GM12873 (cell line): ENCODE results near the gene MYPOP.
A peak's percentile ranks its signal among the peaks of the same experiment; 100 is the strongest.

Experiments
- TF ChIP-seq, protein P1 (sequence below): IDR thresholded peaks from 2 replicates; pipeline ENCODE4 v1.5.1; 2012; ENCODE audit warnings: low read depth, mild to moderate bottlenecking, moderate library complexity, low read length, control low read depth; ENCODE audit not compliant: insufficient read depth; ENCODE audit errors: missing control alignments

The MYPOP gene

DNA sequence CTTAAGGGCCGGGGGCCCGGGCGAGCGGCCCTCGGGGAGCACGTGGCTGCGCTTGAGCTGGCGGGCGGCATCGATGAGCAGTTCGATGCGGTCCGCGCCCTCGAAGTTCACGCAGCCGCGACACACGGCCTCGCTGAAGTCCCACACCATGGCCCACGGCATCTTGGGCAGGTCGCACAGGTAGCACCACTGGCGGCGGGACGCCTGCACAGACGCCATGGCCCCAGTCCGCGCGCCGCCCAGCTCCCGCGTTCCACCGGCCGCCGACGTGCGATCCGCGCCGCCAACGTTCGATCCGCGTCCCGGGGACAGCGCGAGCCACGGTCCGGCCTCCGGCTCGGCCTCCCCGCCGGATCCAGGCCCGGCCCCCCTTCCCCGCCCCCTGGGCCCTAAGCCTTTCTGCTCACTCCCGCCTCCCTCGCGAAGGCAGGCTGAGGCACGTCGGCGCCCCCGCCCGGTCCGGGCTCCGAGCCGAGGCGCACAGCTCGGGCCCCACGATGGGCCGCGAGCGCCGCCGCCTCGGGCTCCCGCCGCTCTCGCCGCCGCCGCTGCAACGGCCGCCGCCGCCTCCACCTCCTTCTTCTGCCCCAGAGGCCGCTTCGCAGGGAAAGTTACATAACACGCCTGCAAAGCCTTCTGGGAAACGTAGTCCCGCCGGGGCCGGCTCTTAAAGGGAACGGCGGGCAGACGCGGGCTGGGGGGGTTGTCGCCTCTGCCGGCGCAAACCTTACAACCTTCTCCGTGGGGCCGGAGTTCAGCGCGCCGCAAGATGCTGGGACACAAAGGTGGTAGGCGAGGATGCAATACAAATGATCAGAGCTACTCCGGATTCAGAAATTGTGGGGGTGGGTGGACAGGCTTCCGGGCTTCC lies 16.6 kb downstream of the MYPOP start, which contains the start of gene IRF2BP1:
IRF2BP1 (minus strand) TSS at position 586 of the 871 bp plus-strand sequence; CDS start at position 219, 367 bp downstream.
- TF ChIP-seq, protein P1, sequence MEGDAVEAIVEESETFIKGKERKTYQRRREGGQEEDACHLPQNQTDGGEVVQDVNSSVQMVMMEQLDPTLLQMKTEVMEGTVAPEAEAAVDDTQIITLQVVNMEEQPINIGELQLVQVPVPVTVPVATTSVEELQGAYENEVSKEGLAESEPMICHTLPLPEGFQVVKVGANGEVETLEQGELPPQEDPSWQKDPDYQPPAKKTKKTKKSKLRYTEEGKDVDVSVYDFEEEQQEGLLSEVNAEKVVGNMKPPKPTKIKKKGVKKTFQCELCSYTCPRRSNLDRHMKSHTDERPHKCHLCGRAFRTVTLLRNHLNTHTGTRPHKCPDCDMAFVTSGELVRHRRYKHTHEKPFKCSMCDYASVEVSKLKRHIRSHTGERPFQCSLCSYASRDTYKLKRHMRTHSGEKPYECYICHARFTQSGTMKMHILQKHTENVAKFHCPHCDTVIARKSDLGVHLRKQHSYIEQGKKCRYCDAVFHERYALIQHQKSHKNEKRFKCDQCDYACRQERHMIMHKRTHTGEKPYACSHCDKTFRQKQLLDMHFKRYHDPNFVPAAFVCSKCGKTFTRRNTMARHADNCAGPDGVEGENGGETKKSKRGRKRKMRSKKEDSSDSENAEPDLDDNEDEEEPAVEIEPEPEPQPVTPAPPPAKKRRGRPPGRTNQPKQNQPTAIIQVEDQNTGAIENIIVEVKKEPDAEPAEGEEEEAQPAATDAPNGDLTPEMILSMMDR, result no peak

DNA sequence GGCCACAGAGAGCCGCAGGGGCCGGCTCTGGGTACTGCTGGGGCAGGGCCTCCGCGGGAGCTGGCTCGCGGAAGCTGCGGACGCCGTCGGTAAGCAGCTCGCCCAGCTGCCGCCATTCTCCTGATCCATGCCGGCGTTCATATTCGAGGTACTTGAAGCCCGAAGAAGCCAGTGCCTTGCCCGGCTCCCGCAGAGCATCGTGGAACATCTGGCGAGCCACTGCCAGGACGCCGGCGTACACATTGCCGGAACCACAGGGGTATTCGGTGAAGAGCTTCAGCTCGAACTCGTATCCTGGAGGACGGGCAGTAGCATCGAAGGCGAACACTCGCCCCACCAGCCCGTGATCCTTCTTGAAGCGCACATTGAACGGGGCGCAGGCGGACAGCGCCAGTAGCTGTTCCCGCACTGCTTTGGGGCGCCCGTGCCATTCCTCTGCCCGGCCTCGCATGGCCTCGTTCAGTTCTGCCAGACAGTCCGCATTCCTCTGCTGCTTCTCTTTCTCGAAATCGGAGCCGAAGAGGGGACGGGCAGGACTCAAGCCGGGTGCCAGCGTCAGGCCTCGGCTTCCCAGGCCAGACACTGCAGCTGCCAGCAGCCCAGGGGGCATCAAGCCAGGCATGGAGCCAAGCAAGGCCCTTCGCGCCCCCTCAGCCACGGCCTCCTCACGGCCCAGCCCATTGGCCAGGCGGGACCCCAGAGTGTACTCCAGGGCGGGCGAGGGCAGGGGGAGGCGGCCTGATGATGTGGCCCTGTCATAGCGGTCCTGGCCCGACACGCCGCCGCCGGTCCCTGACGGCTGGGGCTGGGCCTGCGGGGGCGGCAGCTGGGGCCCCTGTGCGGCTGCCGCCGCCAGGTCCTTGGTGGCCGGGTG lies 17.5 kb downstream of the MYPOP start:
- TF ChIP-seq, protein P1, result no peak

DNA sequence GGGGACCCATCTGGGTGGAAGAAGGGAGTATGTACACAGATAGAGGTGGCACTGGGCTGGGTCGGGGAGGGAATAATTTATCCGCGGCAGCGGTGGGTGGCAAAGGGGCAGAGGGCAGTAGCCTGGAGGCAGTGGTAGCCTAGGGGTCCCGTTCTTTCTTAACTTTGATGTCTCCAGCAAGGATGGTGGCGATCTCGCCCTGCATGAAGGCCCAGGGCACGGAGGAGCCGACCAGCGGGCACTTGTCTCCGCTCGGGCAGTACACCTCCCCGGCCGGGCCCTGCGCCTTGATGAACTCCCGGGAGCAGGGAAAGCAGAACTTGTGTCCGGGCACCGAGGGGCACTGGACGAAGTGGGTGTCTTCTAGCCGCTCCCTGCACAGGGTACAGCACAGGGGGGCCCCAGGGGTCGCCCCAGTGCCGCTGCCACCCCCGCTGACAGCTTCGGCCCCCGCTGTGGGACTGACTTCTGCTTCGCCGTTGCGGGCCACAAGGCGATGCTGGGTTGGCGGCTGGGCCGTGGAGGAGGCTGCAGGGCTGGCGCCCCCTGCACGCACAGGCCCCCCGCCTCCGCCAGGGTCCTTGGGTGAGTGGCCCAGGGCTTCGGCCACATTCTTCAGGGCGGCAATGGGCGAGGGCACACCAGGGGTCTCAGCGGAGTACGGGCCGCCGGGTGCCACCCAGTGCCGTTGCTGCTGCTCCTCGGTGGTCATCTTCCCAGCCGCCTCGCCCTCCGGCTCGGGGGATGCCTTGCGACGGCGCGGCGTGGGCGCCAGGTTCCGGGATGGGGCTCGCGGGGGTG lies 18.3 kb downstream of the MYPOP start:
- TF ChIP-seq, protein P1, result no peak

DNA sequence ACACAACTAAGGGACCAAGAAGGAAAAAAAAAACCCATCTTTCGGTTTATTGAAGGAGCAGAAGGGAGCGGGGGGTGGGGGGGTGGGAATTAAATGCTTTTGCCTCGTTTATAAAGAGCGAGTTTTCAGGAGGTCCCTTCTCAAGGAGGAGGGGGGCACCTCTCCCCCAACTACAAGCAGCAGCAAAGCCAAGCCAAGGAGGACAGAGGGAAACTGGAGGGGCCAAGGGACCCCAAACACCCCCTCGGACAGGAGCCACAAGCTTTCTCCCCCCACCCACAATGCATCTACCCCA lies 18.9 kb downstream of the MYPOP start:
- TF ChIP-seq, protein P1, result no peak

DNA sequence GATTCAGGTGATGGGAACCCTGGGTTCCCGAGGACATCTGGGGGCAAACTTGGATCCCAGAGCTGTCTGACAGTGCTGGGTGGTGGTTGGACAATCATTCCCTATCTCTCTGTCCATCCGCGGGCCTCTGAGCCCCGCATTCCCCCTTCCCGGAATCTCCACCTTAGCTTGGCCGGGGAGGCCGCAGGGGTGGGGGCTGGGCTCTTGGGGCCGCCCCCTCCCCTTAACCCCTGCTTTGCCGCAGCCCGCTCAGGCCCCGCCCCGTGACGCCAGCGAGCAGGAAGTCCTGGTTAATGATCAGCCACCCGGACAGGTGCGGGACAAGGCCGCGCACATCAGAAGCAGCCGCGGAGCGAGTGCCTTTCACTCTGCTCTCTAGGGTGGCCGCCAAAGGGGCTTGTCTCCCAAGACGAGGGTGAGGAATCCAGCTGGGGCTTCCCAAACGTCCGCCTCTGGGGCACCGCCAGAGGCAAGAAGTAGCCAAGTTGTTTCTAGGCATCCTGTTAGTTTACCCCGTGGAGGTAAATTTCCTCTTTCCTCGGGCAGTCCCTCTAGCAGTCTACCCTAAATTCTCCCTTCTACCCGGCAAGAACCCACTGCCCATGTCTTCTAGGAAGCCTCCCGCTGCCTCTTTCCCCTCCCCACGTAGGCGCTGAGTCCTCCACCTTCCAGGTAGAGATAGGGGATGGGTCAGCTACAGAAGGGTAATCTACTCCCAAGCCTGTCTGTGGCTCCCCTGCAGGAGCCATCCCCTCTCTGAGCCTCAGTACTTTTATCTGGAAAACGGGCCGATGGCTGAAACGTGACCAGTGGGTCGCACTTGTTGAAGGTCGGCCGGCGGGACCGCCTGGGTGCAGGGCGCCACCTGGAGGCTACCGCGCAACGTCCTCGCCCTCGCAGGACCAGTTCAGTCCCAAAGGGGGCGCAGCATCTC lies 19.5 kb downstream of the MYPOP start:
- TF ChIP-seq, protein P1, result peak; percentile 99

DNA sequence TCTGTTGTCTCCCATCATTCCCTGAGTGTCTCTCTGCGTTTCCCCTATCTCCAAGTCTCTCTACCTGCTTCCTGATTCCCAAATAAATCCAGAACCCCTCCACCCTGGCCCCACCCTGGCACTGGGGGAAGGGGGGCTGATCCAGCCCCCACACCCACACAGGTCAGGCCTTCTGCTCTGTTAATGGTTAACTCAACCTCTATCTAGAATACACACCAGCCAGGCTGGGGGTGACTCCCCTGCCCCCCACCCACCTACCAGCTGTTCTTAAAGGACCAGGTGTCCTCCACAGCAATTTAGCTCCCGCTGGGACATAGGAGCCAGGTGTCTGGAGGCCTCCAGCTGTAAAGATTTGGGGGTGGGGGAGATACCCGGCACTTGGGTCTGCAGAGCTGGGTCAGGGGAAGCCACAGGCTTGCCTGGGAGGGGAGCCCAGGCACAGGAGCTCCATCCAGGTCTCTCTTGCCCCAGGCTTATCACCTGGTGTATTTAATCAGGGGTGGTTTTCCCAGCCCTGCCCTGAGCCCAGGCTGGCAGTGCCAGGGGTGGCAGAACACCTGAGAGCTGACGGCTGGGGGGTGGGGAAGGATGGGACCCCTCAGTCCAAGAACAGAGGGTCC lies 20.4 kb downstream of the MYPOP start:
- TF ChIP-seq, protein P1, result no peak
